ENCODE results near the gene TBC1D2B.

The TBC1D2B gene

DNA sequence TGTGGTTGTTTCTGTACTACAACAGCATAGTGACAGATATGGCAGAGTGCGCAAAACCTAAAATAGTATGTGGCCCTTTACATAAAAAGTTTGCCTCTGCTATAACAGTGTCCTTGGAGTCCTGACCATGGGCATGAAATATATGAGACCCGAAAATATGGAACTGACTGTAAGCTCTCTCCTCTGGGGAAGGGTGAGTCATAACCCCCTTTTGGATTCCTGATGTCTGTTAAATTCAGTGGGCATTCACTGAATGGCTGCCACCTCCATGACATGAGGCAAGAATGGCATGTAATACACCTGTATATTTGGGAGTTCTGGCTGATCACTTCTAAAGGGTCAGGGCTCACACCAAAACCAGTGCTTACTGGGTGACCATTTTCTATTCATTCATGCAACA lies 6.1 kb downstream of the TBC1D2B start:
- DNase-seq = no peak

- DNase-seq = no peak
Observed at GRCh38 chr15:78070049-78070700, 7.3 kb downstream of the TBC1D2B start.

DNA sequence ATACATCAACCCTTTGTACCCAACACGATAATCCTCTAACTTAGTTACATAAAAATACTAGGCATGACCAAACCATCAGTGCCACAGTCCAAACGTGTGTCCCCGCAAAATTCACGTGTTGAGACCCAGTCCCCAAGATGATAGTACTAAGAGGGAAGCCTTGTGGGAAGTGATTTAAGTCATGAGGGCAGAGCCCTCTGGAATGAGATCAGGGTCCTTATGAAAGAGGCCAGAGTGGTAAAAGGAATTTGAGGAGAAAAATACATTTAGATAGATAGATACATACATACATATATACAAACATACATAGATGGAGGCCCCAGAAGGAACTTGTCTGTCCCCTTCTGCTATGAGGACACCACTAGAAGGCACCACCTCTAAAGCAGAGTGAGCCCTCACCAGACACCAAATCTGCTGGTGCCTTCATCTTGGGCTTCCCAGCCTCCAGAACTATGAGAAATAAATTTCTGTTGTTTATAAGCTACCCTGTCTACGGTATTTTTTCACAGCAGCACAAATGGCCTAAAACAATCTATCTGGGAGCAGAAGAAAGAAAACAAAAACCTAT lies 8.0 kb downstream of the TBC1D2B start:
- no peak for DNase-seq

DNA sequence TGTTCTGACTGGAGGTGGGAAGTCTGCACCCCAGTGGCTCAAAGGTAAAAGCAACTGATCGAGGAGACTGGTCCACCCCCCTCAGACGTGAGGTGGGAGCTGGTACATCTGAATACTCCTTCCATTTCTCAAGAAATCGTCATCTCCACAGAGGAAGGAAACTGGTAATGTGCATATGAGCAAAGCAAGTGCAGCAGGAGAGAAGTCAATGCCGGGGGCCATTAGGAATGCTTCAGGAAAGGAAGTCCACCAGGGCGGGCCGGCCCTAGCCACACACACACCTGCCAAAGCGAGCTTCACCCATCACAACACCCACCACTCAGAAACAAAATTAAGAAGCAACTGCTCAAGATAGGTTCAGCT lies 8.5 kb downstream of the TBC1D2B start:
- DNase-seq = no peak

DNA sequence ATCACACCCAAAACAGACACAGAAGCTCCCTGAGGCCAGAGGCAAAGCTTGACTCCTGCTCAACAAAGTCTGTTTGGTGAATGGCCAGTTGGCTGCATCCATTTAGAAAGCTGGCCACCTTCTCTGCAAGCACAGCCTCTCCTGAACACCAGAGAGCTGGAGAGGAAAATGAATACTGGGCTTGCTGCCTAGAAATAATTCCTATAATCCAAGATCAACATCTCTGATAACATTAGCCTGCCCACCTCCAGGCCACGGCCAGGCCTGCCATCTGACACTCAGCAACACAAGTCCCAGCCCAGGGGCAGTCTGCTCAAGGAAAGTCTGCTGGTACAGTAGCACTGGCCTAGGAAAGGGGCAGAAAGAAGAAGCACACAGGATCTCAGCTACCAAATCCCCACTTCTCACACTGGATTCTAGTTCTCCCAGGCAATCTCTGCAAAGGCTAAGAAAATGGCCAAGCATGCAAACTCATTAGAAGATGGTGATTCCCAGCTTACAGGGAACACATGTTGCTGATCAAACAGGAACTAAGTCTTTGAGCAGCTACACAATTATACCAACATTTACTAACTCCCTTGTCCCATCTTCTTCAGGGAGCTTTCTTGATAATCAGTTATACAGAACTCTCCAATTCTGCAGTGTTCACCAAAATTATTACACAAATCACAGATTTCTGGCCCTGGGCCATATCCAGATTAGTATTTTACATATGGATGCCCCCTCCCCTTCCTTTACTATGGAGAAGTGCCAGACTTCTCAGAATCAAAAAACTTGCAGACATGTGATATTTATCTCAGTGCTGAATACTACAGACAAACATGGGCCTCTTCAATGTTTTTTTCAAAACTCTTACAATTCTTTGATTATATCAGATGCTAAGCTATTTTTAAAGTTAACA lies 9.9 kb downstream of the TBC1D2B start:
- DNase-seq = no peak

DNA sequence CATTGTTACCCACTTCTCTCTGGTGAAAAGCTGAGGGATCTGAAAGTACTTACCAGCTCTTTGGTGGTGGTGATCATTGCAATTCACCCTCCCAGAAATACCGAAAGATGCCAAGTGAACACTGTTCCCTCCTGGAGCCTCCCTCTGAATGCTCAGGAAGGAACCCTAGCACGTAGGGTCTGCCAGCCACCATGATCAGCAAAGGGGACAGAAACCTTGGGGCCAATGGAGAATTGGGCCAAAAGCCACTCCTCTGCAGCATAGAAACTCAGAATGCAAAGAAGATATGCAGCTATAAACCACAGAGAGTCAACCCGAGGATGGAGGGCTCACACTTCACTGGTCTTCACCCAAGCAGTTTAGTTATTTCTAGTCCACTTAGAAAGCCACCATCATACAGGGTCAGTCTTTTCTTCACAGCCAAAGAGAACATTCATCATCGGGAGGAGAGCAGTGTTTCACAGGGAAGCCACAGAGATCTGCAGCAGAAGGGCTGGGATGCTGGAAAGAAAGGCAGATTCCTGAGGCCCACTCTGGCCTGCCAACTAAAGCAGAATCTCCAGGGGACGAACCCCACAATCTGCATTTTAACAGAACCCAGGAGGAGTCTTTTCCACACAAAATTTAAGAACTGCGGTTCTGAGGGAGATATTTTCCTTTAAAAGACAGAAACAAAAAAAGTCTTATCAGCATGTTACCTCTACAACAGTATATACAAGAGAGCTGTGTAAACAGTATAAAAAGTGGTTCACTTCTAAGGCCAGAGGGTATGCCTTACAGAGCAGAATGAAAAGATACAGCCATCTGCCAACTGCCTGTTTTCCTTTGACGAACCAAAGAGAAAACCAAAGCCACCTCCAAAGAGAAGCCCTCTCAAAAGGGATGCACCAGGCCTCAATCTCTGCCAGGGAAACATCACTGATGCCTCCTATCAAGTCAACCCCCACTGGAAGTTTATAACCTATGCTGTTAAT lies 11.3 kb downstream of the TBC1D2B start:
- no peak for DNase-seq

- DNase-seq = no peak
Observed at GRCh38 chr15:78065284-78065872, 12.1 kb downstream of the TBC1D2B start.

DNA sequence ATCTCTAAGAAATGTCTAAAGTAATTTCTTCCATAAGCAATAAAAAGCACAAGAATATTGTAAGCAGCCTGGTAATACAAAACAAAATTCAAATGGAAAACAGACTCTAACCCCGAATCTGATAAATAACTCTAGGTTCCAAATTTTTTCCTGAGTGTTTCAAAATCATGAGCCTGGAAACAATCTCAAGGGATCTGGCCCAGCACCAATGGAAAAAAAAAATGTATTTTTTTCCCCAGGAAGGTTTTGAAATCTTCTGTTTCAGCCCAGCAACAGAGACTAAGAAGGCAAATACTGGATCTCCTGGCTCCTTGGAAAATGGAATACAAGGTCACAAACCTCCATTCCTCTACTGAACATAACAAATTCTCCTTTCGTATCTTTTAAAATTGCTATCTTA lies 13.0 kb downstream of the TBC1D2B start:
- DNase-seq = no peak

DNA sequence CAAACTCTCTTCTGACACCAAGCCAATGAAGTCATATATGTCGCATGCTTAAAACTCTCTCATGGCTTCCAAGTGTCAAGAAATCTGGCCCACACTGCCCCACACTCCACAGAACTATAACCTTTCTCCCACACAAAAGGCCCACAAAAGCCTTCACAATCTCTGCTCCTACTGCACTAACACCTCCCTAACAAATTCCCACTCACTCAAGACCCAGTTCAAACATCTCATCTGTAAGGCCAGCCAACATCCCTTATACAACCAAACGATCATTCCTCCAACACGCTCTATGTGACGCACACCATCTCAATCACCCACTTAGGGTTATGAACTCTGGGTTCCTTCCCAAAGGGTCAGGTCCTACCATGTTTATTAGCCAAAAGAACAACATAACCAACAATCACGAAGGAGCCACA lies 13.5 kb downstream of the TBC1D2B start:
- DNase-seq = no peak

GRCh38 chr15:78063217-78063616 lies 14.3 kb downstream of the TBC1D2B start:
- DNase-seq = no peak

DNA sequence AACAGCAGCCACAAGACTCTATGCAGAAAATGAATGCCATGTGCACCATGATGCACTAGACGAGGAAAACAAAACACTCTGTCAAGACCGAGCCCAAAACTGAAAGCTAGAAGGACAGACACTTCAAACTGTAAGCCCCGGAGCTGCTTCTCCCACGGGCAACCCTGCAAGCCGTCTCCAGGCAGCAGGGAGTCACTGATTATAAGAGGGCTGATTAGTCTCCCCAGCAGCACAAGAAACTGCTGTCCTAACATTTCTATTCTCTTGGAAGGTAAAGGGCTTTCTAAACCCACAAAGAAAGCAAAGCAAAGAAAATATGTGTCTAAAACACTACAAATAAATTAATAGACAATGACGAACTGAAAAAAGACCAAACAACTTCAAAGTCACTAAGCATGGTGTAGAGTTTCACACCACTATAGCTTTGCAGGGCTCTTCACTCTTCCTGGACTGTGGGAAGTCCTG lies 15.5 kb downstream of the TBC1D2B start:
- no peak for DNase-seq

- DNase-seq = no peak
Observed at GRCh38 chr15:78060232-78060631, 17.3 kb downstream of the TBC1D2B start.

DNA sequence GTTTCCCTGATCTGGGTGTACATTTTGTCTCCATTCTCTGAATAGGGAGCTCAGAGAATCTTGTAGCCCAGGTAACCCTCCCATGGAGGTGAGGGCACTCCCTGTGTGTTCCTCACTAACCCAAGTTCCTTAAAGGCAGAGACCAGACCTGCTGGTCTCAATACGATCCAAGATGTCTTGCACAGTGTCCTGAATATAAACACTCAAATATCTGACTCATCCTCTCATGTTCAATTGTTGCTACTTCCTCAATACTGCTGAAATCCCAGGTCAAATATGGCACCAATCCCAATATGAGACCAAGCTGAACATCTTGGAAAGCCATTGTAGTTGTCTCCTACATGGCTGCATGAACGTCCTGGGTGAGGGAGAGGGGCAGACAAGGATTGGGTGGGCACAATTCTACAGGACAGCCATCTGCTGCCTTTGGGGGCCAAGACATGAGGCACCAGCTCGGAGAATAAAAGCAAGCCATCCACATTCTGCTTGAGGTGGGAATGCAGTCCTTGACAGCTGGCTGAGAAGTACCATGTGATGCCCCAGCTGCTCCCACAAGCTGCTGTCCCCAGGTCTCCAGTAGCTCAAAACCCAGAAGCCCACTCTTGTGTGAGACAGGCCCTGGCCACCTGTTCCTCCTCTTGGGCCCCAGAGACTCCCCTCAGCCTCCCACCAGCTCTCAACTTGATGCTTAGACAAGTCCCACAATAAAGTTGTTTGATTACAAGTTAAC lies 18.2 kb downstream of the TBC1D2B start:
- DNase-seq = no peak

- no peak for DNase-seq
Observed at GRCh38 chr15:78058401-78058935, 19.0 kb downstream of the TBC1D2B start.

DNA sequence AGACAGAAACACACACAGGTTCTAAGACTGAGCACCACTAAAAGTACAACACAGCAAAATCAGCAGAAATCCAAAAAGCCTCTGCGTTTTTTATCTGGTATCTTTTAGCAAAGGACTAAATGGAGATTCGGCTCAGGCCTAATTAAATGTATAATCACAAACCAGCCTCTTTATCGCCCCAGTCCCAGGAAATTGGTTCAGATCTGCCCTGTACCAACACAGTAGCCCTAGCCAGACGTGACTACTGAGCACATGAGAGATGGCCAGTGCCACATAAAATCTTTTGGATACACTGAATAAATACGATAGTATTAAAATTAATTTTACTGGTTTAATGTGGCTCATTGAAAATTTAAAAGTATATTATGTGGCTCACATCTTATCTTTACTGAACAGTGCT lies 19.7 kb downstream of the TBC1D2B start:
- no peak for DNase-seq

DNA sequence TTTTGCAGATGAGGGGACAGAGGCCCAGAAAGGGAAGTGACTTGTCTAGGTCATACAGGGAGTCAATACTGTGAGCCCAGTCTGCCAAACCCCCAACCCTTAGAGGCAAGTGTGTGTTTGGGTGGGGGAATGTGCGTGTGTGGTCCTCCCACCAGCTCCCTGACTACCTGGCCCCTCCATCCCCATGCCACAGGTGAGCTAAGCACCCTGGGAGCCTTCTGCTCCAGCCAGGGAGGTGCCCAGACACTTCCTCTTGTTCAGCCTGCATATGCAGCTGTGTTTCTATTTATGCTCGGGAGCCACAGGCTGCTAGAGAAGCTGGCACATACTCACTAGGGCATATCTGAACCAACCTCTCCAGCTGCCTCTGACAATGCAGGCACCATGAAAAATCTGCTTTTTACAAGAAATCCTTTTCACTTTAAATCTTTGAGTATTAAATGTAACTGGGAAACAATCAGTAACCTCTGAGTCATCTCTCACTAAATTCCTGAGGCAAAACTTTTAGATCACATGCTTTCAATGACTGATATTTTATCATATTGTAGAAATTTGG lies 20.7 kb downstream of the TBC1D2B start:
- no peak for DNase-seq

GRCh38 chr15:78055919-78056713 lies 21.4 kb downstream of the TBC1D2B start:
- no peak for DNase-seq

- DNase-seq = no peak
Observed at GRCh38 chr15:78054966-78055365, 22.5 kb downstream of the TBC1D2B start.

GRCh38 chr15:78054518-78054917 lies 23.0 kb downstream of the TBC1D2B start:
- no peak for DNase-seq

GRCh38 chr15:78052545-78052944 lies 25.0 kb downstream of the TBC1D2B start:
- DNase-seq = no peak

Data from stimulated activated CD4-positive, alpha-beta T cell treated with anti-CD3 and anti-CD28 coated beads, Interleukin-2, amount 100 ng/mL, for 48 hours (primary cell).